ENCODE results near the gene CYP3A7.
"Not testable (repeated sequence)": the region's sequence is repeated elsewhere in the genome, so short reads cannot be mapped to it uniquely, and the experiment has no call there.

The CYP3A7 gene

DNA sequence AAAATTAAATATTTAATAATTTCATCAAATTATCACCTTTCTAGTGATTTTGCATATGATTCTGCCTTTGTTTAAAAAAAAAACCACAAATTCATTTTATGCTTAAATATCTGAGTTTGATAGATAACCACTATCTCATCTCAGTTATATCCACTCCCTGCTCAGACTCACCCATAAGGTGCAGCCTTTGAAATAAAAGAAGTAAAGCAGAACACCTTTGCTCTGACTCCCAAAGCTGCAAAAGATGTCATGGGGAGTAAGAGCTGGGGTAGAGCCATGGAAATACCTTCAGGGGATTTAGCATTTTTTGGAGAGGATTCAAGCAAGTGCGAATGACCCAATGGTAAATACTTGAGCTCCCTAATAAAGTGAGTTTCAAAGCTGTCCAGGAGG, 40.1 kb downstream of the CYP3A7 start:
- Histone ChIP-seq H3K36me3 (ENCODE audit: control insufficient read depth, insufficient read depth, low read length) (no peaks in the 10 kb centered on the region), H3K9me3 (ENCODE audit: control insufficient read depth, low read length) (no peaks in the 10 kb centered on the region), H3K27me3 (ENCODE audit: control insufficient read depth, insufficient read depth, low read length) (no peaks in the 10 kb centered on the region), H3K27ac (no peak overlapping the region), H2AFZ (no peak overlapping the region), H3K79me2 (no peaks in the 10 kb centered on the region), H3K4me2 (ENCODE audit: low read length) (no peak overlapping the region), H3K4me1 (peaks cover 7% of the 10 kb centered on the region), H3K9ac (no peak overlapping the region), H3K4me3 (ENCODE audit: low read depth, low read length) (no peak overlapping the region)
- TF ChIP-seq, protein P1, sequence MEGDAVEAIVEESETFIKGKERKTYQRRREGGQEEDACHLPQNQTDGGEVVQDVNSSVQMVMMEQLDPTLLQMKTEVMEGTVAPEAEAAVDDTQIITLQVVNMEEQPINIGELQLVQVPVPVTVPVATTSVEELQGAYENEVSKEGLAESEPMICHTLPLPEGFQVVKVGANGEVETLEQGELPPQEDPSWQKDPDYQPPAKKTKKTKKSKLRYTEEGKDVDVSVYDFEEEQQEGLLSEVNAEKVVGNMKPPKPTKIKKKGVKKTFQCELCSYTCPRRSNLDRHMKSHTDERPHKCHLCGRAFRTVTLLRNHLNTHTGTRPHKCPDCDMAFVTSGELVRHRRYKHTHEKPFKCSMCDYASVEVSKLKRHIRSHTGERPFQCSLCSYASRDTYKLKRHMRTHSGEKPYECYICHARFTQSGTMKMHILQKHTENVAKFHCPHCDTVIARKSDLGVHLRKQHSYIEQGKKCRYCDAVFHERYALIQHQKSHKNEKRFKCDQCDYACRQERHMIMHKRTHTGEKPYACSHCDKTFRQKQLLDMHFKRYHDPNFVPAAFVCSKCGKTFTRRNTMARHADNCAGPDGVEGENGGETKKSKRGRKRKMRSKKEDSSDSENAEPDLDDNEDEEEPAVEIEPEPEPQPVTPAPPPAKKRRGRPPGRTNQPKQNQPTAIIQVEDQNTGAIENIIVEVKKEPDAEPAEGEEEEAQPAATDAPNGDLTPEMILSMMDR (IDR thresholded peaks at IDR 0.05) = no peak

DNA sequence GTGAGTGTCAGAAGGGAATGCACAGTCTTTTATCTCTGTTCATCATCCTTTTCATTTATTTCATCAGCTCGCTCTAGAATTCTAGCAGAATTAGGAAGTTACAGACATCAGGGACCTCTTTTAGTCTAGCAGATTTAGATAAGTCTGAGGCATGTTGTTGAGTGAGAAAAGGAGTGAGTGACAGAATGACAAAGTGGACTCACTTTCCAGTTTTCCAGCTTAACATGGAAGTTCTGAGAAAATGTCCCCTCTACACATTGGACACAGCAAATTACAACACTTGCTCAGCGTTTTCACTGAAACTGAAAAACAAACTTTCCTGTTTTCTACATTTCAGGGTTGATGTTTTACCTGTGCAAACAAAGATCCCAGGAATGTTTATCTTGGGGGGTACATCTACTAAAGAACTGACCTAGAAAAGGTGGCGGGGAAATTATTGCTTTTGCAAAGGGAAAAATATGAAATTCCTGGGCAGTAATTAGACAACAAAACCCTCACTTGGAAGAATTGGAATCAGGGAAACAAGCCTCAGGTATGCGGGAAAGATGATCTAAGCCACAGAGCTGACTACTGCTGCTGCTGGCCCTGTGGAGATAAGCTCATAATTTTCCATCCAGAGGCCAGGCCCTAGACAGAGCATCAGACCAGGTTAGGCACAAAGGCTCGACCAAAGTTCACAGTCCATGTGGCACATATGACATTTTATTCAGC, 40.6 kb downstream of the CYP3A7 start:
- Histone ChIP-seq H3K79me2 (no peaks in the 10 kb centered on the region), H3K9me3 (ENCODE audit: control insufficient read depth, low read length) (no peaks in the 10 kb centered on the region), H3K4me3 (ENCODE audit: low read depth, low read length) (no peak overlapping the region), H3K4me2 (ENCODE audit: low read length) (no peak overlapping the region), H3K27ac (peak overlapping the region; percentile 33), H3K4me1 (peaks cover 7% of the 10 kb centered on the region), H3K9ac (no peak overlapping the region), H2AFZ (peak overlapping the region; percentile 65), H3K36me3 (ENCODE audit: control insufficient read depth, insufficient read depth, low read length) (no peaks in the 10 kb centered on the region), H3K27me3 (ENCODE audit: control insufficient read depth, insufficient read depth, low read length) (no peaks in the 10 kb centered on the region)
- TF ChIP-seq, protein P1 (IDR thresholded peaks at IDR 0.05) = no peak

DNA sequence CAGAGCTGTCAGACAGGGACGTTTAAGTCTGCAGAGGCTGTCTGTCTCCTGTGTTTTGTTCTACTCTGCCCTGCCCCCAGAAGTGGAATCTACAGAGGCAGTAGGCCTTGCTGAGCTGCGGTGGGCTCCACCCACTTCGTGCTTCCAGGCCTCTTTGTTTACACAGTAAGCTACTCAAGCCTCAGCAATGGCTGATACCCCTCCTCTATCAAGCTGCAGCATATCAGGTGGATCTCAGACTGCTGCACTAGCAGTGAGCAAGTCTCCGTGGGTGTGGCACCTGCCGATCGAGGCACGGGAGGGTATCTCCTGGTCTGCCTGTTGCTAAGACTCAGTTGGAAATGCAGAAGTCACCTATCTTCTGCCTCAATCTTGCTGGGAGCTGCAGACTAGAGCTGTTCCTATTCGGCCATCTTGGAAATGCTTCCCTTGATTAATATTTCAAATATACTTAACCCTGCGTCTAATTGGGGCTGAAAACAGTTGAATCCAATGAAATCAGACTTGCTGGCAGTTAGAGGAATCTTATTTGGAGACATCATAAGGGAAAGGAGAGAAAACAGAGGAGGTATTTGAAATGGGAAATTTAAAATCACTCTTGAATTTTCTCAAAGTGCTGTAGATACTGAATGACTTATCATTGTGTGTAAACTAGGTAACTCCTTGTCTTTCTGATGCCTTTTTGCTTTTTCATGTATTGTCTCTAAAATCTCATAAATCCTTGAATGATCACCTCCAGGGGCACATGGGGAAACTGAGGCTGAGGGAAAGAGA, 41.4 kb downstream of the CYP3A7 start:
- H3K4me3 ChIP-seq (ENCODE audit: low read depth, low read length) = no peak overlapping the region
- H3K4me2 ChIP-seq (ENCODE audit: low read length) = no peak overlapping the region
- H3K79me2 ChIP-seq = no peaks in the 10 kb centered on the region
- no peak overlapping the region for H3K9ac ChIP-seq
- no peaks in the 10 kb centered on the region for H3K9me3 ChIP-seq (ENCODE audit: control insufficient read depth, low read length)
- H2AFZ ChIP-seq = peak overlapping the region; percentile 65
- peak overlapping the region; percentile 33 for H3K27ac ChIP-seq
- peaks cover 7% of the 10 kb centered on the region for H3K4me1 ChIP-seq
- H3K36me3 ChIP-seq (ENCODE audit: control insufficient read depth, insufficient read depth, low read length) = no peaks in the 10 kb centered on the region
- H3K27me3 ChIP-seq (ENCODE audit: control insufficient read depth, insufficient read depth, low read length) = no peaks in the 10 kb centered on the region
- TF ChIP-seq, protein P1 (IDR thresholded peaks at IDR 0.05) = no peak

GRCh38 chr7:99693100-99693426, 41.9 kb downstream of the CYP3A7 start:
- H3K79me2 ChIP-seq = no peaks in the 10 kb centered on the region
- H3K27me3 ChIP-seq (ENCODE audit: control insufficient read depth, insufficient read depth, low read length) = no peaks in the 10 kb centered on the region
- peaks cover 7% of the 10 kb centered on the region for H3K4me1 ChIP-seq
- H3K36me3 ChIP-seq (ENCODE audit: control insufficient read depth, insufficient read depth, low read length) = no peaks in the 10 kb centered on the region
- H3K4me3 ChIP-seq (ENCODE audit: low read depth, low read length) = no peak overlapping the region
- no peak overlapping the region for H3K9ac ChIP-seq
- TF ChIP-seq, protein P1 (IDR thresholded peaks at IDR 0.05) = no peak
- peak overlapping the region; percentile 33 for H3K27ac ChIP-seq
- H3K4me2 ChIP-seq (ENCODE audit: low read length) = no peak overlapping the region
- peak overlapping the region; percentile 65 for H2AFZ ChIP-seq
- H3K9me3 ChIP-seq (ENCODE audit: control insufficient read depth, low read length) = no peaks in the 10 kb centered on the region

- H3K27ac ChIP-seq; H3K4me1 ChIP-seq; H3K27me3 ChIP-seq (ENCODE audit: control insufficient read depth, insufficient read depth, low read length); H3K9ac ChIP-seq; H3K36me3 ChIP-seq (ENCODE audit: control insufficient read depth, insufficient read depth, low read length); H3K4me2 ChIP-seq (ENCODE audit: low read length); H3K4me3 ChIP-seq (ENCODE audit: low read depth, low read length); H3K79me2 ChIP-seq; H3K9me3 ChIP-seq (ENCODE audit: control insufficient read depth, low read length): not testable (repeated sequence)
- peak overlapping the region; percentile 65 for H2AFZ ChIP-seq
Measured at GRCh38 chr7:99692563-99692962, 42.4 kb downstream of the CYP3A7 start.

- H3K9me3 ChIP-seq (ENCODE audit: control insufficient read depth, low read length); H3K4me1 ChIP-seq; H3K27me3 ChIP-seq (ENCODE audit: control insufficient read depth, insufficient read depth, low read length); H3K4me2 ChIP-seq (ENCODE audit: low read length); H3K27ac ChIP-seq; H2AFZ ChIP-seq; H3K9ac ChIP-seq; H3K79me2 ChIP-seq; H3K4me3 ChIP-seq (ENCODE audit: low read depth, low read length); H3K36me3 ChIP-seq (ENCODE audit: control insufficient read depth, insufficient read depth, low read length): not testable (repeated sequence)
Measured at GRCh38 chr7:99691658-99692057, 43.3 kb downstream of the CYP3A7 start.

DNA sequence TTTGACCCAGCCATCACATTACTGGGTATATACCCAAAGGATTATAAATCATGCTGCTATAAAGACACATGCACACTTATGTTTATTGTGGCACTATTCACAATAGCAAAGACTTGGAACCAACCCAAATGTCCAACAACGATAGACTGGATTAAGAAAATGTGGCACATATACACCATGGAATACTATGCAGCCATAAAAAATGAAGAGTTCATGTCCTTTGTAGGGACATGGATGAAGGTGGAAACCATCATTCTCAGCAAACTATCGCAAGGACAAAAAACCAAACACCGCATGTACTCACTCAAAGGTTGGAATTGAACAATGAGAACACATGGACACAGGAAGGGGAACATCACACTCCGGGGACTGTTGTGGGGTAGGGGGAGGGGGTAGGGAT, 44.1 kb downstream of the CYP3A7 start:
- H3K27ac ChIP-seq; H3K36me3 ChIP-seq (ENCODE audit: control insufficient read depth, insufficient read depth, low read length); H3K9ac ChIP-seq; H2AFZ ChIP-seq; H3K4me2 ChIP-seq (ENCODE audit: low read length); H3K79me2 ChIP-seq; H3K27me3 ChIP-seq (ENCODE audit: control insufficient read depth, insufficient read depth, low read length); H3K4me1 ChIP-seq; H3K9me3 ChIP-seq (ENCODE audit: control insufficient read depth, low read length); H3K4me3 ChIP-seq (ENCODE audit: low read depth, low read length): not testable (repeated sequence)
